Measurements from ENCODE around the gene SDF2L1.

The SDF2L1 gene

DNA sequence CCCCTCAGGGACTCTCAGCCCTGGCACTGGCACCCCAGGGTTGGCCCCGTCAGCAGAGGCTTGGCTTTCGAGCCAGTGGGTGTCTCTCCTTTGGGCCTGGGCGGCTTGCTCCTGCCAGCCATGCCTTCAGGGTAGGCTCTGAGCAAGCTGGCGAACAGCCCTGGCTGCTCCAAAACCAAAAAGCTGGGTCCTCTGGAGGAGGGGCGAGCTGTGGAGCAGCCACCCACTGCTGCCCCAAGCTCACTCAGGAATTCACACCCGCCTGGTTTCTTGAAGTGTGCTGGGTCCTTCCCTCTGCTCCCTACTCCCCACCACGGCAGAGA is 18.5 kb upstream of the SDF2L1 start:
- no peak for TF ChIP-seq CTCF (IDR thresholded peaks at IDR 0.05; ENCODE audit: extremely low read depth, missing control alignments)
- no peak for DNase-seq (ENCODE audit: low spot score)

DNA sequence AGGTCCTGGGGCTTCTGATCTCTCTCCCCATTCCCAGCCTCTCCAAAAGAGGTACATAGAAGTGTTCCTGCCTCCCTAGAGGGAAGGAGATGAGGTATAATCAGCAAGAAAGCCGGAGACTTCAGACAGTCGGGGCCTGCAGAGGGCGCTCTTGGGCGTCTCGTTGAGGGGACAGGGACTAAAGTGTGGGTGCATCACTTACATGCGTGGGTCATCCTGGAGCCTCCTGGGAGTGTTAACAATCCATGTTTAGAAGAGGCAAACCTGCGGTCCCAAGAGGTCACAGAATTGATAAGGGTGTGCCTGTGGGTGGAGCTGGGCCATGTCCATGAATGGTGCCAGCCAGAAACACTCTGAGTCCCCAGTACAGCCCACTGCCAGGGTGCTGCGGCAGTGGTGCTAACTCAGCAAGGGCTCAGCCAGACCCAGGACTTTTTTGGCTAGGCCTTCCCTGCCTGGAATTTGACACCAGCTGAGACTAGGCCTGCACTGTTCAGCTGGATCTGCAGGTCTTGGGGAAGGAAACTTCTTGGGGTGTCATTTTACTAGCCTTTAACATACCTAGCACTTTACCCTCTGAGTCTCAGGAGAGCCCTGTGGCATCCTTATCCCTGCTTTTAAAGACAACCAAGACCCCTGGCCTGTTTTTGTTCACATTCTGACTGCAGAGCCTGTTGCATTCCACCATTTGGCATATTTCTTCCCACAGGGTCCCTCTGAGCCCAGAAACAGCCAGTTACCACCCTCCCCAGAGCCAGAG is 17.8 kb upstream of the SDF2L1 start:
- peak; percentile 20 for TF ChIP-seq CTCF (IDR thresholded peaks at IDR 0.05; ENCODE audit: extremely low read depth, missing control alignments)
- DNase-seq (ENCODE audit: low spot score): no peak

- no peak for TF ChIP-seq CTCF (IDR thresholded peaks at IDR 0.05; ENCODE audit: extremely low read depth, missing control alignments)
- no peak for DNase-seq (ENCODE audit: low spot score)
Measured at GRCh38 chr22:21624880-21625791, 17.0 kb upstream of the SDF2L1 start.

- no peak for TF ChIP-seq CTCF (IDR thresholded peaks at IDR 0.05; ENCODE audit: extremely low read depth, missing control alignments)
- no peak for DNase-seq (ENCODE audit: low spot score)
Measured at GRCh38 chr22:21626073-21626734, 15.9 kb upstream of the SDF2L1 start.

DNA sequence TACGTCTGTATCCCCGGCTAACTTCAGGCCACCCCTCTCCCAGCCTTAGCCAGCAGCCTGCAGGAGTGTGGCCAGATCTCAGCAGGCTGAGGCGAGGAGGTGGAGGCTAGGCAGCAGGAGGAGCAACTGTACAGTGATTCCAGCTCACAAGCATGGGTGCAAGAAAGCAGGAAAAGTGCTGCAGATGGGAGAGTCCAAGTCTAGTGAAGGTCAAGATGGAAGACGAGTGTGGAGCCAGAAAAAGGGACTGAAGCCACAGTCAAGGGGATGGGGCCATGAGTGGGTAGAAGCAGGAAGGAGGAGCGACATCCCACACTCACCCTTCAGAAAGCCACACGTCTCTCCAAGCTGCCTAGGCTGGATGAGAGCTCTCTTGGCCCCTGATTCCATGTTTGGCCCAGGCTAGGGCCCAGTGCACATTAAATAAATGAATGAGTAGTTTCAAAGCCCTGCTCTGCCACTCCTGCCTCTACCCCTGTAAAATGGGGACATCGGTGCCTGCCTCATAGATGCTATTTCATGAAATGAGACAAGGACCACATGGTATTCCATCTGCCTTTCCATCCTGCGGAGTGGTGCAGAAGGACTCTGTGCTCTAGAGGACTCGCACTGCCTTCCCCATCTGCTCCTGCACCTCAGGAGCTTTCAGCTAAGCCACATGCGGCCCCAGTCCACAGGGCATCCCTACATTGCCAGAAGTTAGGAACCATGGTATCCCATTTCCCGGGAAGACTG is 15.2 kb upstream of the SDF2L1 start:
- TF ChIP-seq CTCF (IDR thresholded peaks at IDR 0.05; ENCODE audit: extremely low read depth, missing control alignments): no peak
- DNase-seq (ENCODE audit: low spot score): no peak

- TF ChIP-seq CTCF (IDR thresholded peaks at IDR 0.05; ENCODE audit: extremely low read depth, missing control alignments): no peak
- no peak for DNase-seq (ENCODE audit: low spot score)
Measured at GRCh38 chr22:21628386-21629254, 13.5 kb upstream of the SDF2L1 start.

All from GM20000 (cell line).